Measurements from ENCODE around the gene MCF2L2. TPM values are rescaled to one million over a fixed set of nuclear protein-coding genes. Genes with fewer than 3 reads are reported as not detected.
"Not testable (repeated sequence)": the region's sequence is repeated elsewhere in the genome, so short reads cannot be mapped to it uniquely, and the experiment has no call there.

Gene MCF2L2
- 0.72 TPM for total RNA-seq

GRCh38 chr3:183428447-183429211 is at the start of gene MCF2L2:
Gene MCF2L2, minus strand, starts transcription at chr3:183428619. Its CDS starts 642 bp downstream, at chr3:183427977.
- peak; percentile 76 for ATAC-seq

DNA sequence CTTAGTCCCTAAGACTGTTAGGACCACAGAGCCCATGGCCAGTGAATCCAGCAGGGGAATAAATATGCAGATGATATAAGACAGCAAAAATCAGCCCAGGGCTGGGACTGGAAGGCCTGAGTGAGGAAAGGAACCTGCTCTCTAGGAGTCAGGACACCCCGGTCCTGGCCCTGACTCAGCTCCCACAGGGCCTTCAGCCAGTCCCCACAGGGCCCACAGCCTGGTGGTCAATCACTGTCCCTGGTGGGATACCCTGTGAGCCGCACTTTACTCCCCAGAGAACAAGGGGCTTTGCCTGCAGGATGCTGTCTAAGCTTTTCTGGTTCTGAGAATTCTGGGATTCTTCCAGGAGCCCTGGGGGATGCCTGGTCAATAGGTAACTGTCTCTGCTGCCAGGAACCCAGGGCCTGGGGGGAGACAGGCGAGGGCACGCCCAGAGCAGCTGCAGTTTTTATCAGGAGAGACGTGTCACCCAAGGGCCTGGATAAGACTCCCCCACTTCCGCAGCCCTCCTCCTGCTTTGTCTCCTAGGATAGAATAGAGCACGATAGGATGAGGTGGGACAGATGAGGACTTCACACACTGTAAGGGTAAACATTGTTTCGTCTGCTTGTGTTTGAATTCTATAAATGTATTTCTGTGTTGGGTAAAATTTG is 49.5 kb upstream of the MCF2L2 start:
- no peak for ATAC-seq

GRCh38 chr3:183475764-183476162 is 47.3 kb upstream of the MCF2L2 start:
- ATAC-seq = not testable (repeated sequence)

DNA sequence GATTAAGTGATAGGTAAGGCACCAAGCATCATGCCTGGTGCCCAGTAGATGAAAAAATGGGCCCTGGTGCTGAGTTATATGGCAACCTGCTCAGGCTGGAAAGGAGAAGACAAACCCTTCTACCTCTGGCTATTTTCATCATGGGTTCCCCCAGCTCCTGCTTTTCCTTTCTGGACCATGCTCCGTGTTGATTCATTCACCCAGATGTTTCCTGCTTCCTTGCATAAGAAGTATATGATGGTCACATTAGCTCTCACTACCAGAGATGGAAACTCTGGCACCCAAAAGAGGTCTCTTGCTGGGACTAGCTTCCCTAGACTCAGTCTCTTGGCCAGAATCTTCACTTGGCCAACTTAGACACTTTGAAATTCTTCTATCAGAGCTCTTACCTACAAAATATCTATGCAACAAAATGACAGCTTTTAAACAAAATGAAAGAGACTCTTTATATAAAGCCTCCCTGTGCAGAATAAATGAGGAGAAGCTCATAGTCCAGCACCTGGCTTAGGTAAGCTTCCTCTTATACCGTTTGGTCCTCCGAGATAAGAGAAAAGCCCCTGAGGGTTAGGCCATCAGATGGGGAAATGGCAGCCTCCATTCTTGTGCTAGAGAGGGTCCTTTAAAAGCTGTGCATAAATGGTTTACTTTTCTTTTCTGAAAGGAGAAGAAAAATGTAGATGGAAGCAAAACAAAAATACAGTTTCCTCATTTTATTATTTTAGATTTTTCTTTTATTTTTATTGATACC is 46.8 kb upstream of the MCF2L2 start:
- no peak for ATAC-seq

DNA sequence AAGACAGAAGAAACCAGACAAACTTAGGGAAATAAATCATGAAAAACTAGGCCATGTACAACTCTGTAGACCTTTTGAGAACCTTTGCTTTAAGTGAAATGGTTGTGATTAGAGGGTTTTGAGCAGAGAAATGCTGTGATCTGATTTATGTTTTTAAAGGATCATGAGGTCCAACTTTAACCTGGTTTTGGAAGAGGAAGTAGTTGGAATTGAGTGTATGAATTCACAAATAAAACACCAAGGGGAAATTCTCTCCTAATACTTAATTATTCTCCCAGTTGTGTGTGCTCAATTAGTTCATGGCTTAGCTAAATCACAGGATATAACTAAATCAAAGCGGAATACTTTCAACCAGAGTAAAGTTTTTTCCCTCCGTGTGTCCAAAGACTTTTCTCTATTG is 45.5 kb upstream of the MCF2L2 start:
- ATAC-seq = no peak

- ATAC-seq = no peak
Measured at GRCh38 chr3:183472155-183472554, 43.7 kb upstream of the MCF2L2 start.

DNA sequence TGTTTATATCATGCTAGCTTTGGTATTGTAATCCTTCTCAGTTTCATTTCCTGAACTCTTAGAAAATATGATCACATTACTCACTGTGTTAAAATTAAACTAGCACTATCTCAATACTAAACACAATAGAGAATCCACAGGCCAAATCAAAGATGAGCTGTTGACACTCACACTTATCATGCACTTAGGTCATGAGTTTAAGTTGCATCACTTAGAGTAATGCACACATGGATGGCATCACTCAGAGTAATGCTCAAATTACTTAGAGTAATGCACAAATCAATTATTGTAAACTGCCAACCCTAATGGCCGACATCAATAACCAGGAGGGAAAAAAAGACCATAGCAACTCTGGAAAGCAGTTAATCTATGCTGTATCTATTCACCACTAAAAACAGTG is 40.0 kb upstream of the MCF2L2 start:
- ATAC-seq = no peak

GRCh38 chr3:183466575-183466974 is 38.2 kb upstream of the MCF2L2 start:
- no peak for ATAC-seq

GRCh38 chr3:183465710-183466109 is 37.3 kb upstream of the MCF2L2 start:
- not testable (repeated sequence) for ATAC-seq

GRCh38 chr3:183464480-183464879 is 36.1 kb upstream of the MCF2L2 start:
- ATAC-seq = no peak

DNA sequence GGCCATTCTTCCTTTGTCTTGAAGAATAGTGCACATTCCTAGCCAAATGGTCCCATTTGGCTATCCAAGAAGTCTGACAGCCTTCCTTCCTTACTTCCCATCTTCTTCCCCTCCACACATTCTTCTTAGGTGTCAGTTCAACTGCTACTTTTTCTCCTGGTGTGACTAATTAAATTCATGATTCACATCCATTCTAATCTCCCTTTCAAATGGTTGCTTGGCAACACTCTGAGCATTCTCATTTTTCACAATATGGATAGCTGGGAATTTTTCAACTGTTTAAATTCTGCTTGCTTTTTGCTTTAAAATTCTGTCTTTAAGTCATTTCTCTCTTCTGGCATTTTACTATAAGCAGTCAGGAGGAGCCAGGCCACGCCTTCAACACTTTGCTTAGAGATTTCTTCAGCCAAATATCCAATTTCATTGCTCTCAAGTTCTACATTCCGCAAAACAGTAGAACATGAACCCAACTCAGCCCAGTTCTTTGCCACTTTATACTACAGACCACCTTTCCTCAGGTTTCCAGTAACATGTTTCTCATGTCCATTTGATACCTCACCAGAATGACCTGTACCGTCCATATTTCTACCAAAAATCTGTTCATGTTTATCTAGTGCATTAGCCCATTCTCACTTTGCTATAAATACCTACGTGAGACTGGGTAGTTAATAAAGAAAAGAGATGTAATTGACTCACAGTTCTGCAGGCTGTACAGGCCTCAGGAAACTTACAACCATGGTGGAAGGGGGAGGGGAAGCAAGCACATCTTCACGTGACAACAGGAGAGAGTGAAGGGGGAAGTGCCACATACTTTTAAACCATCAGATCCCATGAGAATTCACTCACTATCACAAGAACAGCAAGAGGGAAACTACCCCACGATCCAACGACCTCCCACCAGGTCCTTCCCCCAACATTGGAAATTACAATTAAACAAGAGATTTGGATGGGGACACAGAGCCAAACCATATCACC is 31.9 kb upstream of the MCF2L2 start:
- peak; percentile 45 for ATAC-seq

- ATAC-seq = no peak
Measured at GRCh38 chr3:183455089-183455488, 26.7 kb upstream of the MCF2L2 start.

DNA sequence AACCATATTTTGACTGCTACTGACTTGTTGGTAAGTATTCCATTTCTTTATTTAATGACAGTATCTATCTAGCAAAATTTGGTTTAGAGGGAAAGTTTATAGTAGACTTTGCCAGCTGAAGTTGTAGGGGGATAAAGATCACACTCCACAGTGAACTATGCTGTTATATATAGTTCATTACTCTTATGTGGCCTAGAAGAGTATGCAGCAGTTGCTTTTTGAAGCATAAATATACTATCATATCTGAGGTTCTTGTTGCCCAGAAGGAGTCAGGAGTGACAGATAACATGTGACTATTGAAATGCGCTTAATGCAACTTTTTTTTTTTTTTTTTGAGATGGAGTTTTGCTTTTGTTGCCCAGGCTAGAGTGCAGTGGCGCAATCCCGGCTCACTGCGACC is 25.6 kb upstream of the MCF2L2 start:
- no peak for ATAC-seq

- ATAC-seq = no peak
Measured at GRCh38 chr3:183449791-183450190, 21.4 kb upstream of the MCF2L2 start.

- ATAC-seq = no peak
Measured at GRCh38 chr3:183449391-183449790, 21.0 kb upstream of the MCF2L2 start.

- no peak for ATAC-seq
Measured at GRCh38 chr3:183448369-183449128, 20.1 kb upstream of the MCF2L2 start.

DNA sequence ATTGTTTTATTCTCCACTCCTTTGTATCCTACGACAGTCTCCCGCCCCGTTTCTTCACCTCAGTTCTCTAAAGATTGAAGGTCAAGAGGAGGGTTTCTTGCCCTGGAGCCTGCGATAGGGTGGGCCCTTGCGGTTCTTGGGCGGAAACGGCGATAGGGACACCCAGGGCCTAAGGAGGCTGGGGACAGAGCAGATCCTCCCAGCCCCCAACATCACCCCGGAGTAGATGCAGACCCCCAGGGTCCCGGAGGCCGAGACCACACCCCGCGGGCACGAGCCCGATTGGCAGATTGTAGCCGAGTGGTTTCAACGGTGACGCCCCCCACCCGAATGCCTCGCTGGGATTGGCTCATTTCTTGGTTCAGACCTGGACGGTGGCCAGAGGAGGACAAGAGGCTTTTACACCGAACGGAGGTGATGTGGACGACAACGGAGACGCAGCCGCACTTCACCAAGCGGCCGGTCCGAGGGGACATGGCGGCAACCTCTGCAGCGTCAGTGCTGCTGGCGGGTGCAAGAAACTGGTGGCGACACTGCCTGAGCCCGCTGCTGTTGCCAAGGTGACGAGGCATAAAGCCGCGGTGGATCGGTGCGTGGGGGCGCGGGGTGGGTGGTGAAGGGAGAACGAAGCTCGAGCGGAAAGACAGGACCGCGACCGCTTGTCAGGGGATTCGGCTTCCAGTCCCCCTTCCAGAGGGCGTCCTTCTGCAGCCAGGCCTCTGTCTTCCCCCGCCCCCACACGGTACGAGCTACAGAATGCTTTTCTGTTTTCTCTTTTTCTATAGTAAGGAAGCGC is 19.0 kb upstream of the MCF2L2 start:
- ATAC-seq = peak; percentile 77

DNA sequence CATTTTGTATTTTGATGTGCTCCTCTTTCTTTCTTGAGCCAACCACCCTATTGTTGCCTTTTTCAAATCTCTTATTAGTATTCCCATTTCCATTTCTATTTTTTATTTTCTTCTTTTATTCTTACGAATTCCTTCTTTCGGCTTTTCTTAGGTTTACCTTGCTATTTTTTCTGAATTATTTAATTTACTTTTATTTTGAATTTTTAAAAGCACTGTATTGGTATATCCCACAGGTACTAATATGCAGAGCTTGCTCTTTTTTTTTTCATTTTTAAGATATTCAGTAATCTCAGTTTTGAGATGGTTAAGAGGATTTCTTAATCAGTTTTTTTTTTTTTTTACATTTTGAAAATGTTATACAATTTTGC is 18.4 kb upstream of the MCF2L2 start:
- ATAC-seq = no peak

DNA sequence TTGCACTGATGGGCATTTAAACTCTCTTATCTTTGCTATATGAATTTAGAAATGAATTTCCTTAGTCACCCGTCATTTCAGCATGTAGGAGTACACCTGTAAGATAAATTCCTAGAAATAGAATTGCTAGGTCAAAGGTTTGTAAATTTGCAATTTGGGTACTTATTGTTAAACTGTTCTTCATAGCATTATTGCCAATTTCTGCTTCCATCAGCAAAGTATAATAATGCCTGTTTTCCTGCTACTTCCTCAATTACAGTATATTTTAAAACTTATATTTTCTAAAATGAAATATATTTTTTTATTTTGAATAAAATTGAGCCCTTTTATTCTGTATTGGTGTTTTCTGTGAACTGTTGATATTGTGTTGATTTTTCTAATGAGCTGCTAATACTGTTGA is 16.3 kb upstream of the MCF2L2 start:
- no peak for ATAC-seq

Data from esophagus mucosa (tissue), 1 donor.